ENCODE data around the gene RAD51B.
A peak's percentile ranks its signal among the peaks of the same experiment; 100 is the strongest.

RAD51B gene

GRCh38 chr14:68542346-68542745, 722.8 kb downstream of the RAD51B start:
- TF ChIP-seq, protein P1, sequence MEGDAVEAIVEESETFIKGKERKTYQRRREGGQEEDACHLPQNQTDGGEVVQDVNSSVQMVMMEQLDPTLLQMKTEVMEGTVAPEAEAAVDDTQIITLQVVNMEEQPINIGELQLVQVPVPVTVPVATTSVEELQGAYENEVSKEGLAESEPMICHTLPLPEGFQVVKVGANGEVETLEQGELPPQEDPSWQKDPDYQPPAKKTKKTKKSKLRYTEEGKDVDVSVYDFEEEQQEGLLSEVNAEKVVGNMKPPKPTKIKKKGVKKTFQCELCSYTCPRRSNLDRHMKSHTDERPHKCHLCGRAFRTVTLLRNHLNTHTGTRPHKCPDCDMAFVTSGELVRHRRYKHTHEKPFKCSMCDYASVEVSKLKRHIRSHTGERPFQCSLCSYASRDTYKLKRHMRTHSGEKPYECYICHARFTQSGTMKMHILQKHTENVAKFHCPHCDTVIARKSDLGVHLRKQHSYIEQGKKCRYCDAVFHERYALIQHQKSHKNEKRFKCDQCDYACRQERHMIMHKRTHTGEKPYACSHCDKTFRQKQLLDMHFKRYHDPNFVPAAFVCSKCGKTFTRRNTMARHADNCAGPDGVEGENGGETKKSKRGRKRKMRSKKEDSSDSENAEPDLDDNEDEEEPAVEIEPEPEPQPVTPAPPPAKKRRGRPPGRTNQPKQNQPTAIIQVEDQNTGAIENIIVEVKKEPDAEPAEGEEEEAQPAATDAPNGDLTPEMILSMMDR (IDR thresholded peaks at IDR 0.05; ENCODE audit: low read depth, low read length), result no peak
- no peak overlapping the region for H3K4me3 ChIP-seq (ENCODE audit: low read depth, low read length)

- TF ChIP-seq, protein P1 (IDR thresholded peaks at IDR 0.05; ENCODE audit: low read depth, low read length), result no peak
- H3K4me3 ChIP-seq (ENCODE audit: low read depth, low read length), result no peak overlapping the region
Observed at GRCh38 chr14:68543516-68543915, 723.9 kb downstream of the RAD51B start.

DNA sequence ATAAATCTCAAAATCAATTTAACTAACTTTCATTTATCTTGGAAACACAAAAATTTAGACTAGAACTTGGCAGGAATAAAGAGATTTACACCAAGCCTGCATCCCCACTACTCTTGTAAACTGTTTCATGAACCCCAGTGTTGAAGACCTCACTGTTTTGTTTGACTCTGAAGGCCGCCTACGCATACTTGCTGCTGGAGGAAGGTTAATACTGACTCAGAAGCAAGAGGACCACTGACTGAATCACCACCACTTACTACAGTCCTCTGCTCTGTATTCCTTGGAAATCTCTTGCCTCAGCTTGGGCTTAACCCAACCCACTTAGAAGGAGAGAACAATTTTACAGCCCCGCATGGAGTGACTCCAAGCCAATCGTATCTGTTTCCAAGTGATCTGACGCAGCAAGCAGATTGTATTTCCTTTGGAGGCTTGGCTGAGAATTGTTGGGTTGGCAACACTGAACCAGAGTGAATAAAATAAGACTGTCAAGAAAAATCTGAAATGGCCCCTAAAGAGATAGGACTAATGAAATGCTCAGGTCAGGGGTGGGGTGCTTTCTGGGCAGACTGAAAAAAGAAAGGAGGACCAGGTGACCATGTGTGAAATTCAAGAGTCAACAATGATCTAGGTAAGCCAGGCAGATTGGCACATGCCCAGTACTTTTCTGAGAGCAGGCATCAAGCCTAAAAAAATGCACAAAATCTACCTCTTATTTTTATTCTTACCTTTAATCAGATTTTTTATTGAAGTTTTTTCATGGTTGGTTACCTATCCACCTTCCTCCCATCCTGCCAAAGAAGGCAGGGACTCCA, 724.7 kb downstream of the RAD51B start:
- no peak overlapping the region for H3K4me3 ChIP-seq (ENCODE audit: low read depth, low read length)
- TF ChIP-seq, protein P1 (IDR thresholded peaks at IDR 0.05; ENCODE audit: low read depth, low read length), result no peak

DNA sequence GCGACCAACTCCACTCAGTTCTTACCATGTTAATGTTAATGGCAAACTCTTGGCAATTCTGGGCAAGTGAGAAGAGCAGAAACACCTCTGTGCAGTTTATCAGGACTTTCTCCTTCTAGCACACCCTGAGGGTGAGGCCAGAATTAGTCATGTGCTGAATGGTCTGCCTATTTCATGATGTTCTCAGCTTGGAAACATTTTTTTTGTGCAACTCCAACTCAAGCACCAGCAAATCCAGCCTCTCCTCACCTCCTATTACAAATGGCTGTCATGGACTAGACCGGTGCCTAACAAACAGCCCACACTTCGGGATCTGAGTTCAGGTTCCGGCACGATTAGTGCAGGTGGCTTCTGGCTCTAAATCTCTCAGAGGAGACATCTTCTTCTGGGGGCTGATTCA, 727.3 kb downstream of the RAD51B start:
- TF ChIP-seq, protein P1 (IDR thresholded peaks at IDR 0.05; ENCODE audit: low read depth, low read length), result no peak
- no peak overlapping the region for H3K4me3 ChIP-seq (ENCODE audit: low read depth, low read length)

GRCh38 chr14:68547305-68548193, 728.0 kb downstream of the RAD51B start:
- no peak overlapping the region for H3K4me3 ChIP-seq (ENCODE audit: low read depth, low read length)
- TF ChIP-seq, protein P1 (IDR thresholded peaks at IDR 0.05; ENCODE audit: low read depth, low read length), result no peak

GRCh38 chr14:68548194-68549076, 728.9 kb downstream of the RAD51B start:
- H3K4me3 ChIP-seq (ENCODE audit: low read depth, low read length), result 0 out of 2 replicates have a peak overlapping the region, but pooled peaks have one; percentile 2
- TF ChIP-seq, protein P1 (IDR thresholded peaks at IDR 0.05; ENCODE audit: low read depth, low read length), result no peak
